Occipital lobe (tissue), 2 donors: ENCODE measurements around the gene COA6. TPM values are rescaled to one million over a fixed set of nuclear protein-coding genes. Genes with fewer than 3 reads are reported as not detected.

Experiments used
- DNase-seq: peaks from one replicate; lab custom pipeline; 2025; lab: John Stamatoyannopoulos, UW
- total RNA-seq: library from RNA; depleted of rRNA; stranded (reverse); fragments of >200 nt; gene quantifications from one replicate; pipeline ENCODE4 v1.2.3, GENCODE V29; 2014

COA6 gene
- total RNA-seq, 1 donor from 2014 or later = 13.7 TPM

- DNase-seq = no peak
These were observed 35.5 kb downstream of the COA6 start for GRCh38 chr1:234408757-234409156.

GRCh38 chr1:234409328-234409727 is 36.1 kb downstream of the COA6 start:
- DNase-seq = no peak

GRCh38 chr1:234412830-234413229 is 39.6 kb downstream of the COA6 start:
- no peak for DNase-seq

GRCh38 chr1:234413485-234413884 is 40.2 kb downstream of the COA6 start:
- no peak for DNase-seq

GRCh38 chr1:234413990-234414389 is 40.7 kb downstream of the COA6 start:
- DNase-seq = no peak

- no peak for DNase-seq
These were observed 54.8 kb downstream of the COA6 start for GRCh38 chr1:234427950-234428646.

GRCh38 chr1:234429434-234429806 is 56.2 kb downstream of the COA6 start:
- DNase-seq = no peak

GRCh38 chr1:234430691-234431090 is 57.4 kb downstream of the COA6 start:
- DNase-seq = no peak

GRCh38 chr1:234431255-234431654 is 58.0 kb downstream of the COA6 start:
- no peak for DNase-seq

- no peak for DNase-seq
These were observed 60.5 kb downstream of the COA6 start for GRCh38 chr1:234433563-234434285.

Other genes starting within 250 kb of the COA6 start
- 90.6 TPM for gene TARBP1, start 105.7 kb downstream of the COA6 start, total RNA-seq
- 140 TPM for gene IRF2BP2, start 236.7 kb downstream of the COA6 start, total RNA-seq